HG03558 (cell line): Measurements from ENCODE around the gene BRSK1.

ENCODE experiments used
- ATAC-seq: cut with Tn5 transposase; IDR thresholded peaks from one replicate; pipeline ENCODE4 v1.9.1; 2021; ENCODE audit warnings: moderate number of reproducible peaks; ENCODE audit not compliant: unreplicated experiment; ENCODE audit errors: extremely low read depth

Gene BRSK1

GRCh38 chr19:55301459-55302317, 17.9 kb downstream of the BRSK1 start:
- no peak for ATAC-seq

GRCh38 chr19:55302318-55302703, 18.5 kb downstream of the BRSK1 start:
- no peak for ATAC-seq

- ATAC-seq, result no peak
Measured at GRCh38 chr19:55303477-55303876, 19.7 kb downstream of the BRSK1 start.

GRCh38 chr19:55304279-55304978, 20.6 kb downstream of the BRSK1 start:
- no peak for ATAC-seq

GRCh38 chr19:55304980-55305379, 21.2 kb downstream of the BRSK1 start:
- no peak for ATAC-seq

GRCh38 chr19:55305491-55305890, 21.7 kb downstream of the BRSK1 start:
- no peak for ATAC-seq

- no peak for ATAC-seq
Measured at GRCh38 chr19:55305983-55306562, 22.3 kb downstream of the BRSK1 start.

GRCh38 chr19:55306712-55307111, 22.9 kb downstream of the BRSK1 start:
- no peak for ATAC-seq

GRCh38 chr19:55308281-55308680, 24.5 kb downstream of the BRSK1 start:
- no peak for ATAC-seq

GRCh38 chr19:55309448-55309847, 25.7 kb downstream of the BRSK1 start:
- ATAC-seq, result no peak

- ATAC-seq, result no peak
Measured at GRCh38 chr19:55310498-55310897, 26.7 kb downstream of the BRSK1 start.

GRCh38 chr19:55311397-55311796, 27.6 kb downstream of the BRSK1 start:
- ATAC-seq, result no peak

- no peak for ATAC-seq
Measured at GRCh38 chr19:55311797-55312196, 28.0 kb downstream of the BRSK1 start.

GRCh38 chr19:55312621-55313512, 29.1 kb downstream of the BRSK1 start:
- no peak for ATAC-seq

- no peak for ATAC-seq
Measured at GRCh38 chr19:55314396-55314795, 30.6 kb downstream of the BRSK1 start.

- ATAC-seq, result no peak
Measured at GRCh38 chr19:55315956-55316525, 32.2 kb downstream of the BRSK1 start.

GRCh38 chr19:55316646-55317045, 32.8 kb downstream of the BRSK1 start:
- no peak for ATAC-seq

GRCh38 chr19:55319785-55320184, 36.0 kb downstream of the BRSK1 start:
- ATAC-seq, result no peak

GRCh38 chr19:55320844-55321419, 37.1 kb downstream of the BRSK1 start:
- ATAC-seq, result no peak
